ENCODE measurements around the gene ZNF385D.

ZNF385D gene

GRCh38 chr3:21738283-21738682 is 12.7 kb downstream of the ZNF385D start:
- no peaks in the 10 kb centered on the region for H3K27me3 ChIP-seq (replicated peaks; ENCODE audit: control insufficient read depth, insufficient read depth, low read length)
- TF ChIP-seq CTCF (IDR thresholded peaks at IDR 0.05; ENCODE audit: insufficient read depth, low read length, poor library complexity, severe bottlenecking): no peak
- no peaks in the 10 kb centered on the region for H3K36me3 ChIP-seq (ENCODE audit: control insufficient read depth, insufficient read depth, low read length)
- DNase-seq (ENCODE audit: extremely low read depth, insufficient read length): no peak
- no peak overlapping the region for H3K4me3 ChIP-seq (replicated peaks; ENCODE audit: low read depth, low read length)

GRCh38 chr3:21734746-21735145 is 16.3 kb downstream of the ZNF385D start:
- H3K27me3 ChIP-seq (replicated peaks; ENCODE audit: control insufficient read depth, insufficient read depth, low read length): no peaks in the 10 kb centered on the region
- TF ChIP-seq CTCF (IDR thresholded peaks at IDR 0.05; ENCODE audit: insufficient read depth, low read length, poor library complexity, severe bottlenecking): no peak
- no peak overlapping the region for H3K4me3 ChIP-seq (replicated peaks; ENCODE audit: low read depth, low read length)
- no peak for DNase-seq (ENCODE audit: extremely low read depth, insufficient read length)
- H3K36me3 ChIP-seq (ENCODE audit: control insufficient read depth, insufficient read depth, low read length): no peaks in the 10 kb centered on the region

GRCh38 chr3:21729888-21730459 is 21.0 kb downstream of the ZNF385D start:
- no peak overlapping the region for H3K4me3 ChIP-seq (replicated peaks; ENCODE audit: low read depth, low read length)
- H3K36me3 ChIP-seq (ENCODE audit: control insufficient read depth, insufficient read depth, low read length): no peaks in the 10 kb centered on the region
- no peak for TF ChIP-seq CTCF (IDR thresholded peaks at IDR 0.05; ENCODE audit: insufficient read depth, low read length, poor library complexity, severe bottlenecking)
- DNase-seq (ENCODE audit: extremely low read depth, insufficient read length): no peak
- H3K27me3 ChIP-seq (replicated peaks; ENCODE audit: control insufficient read depth, insufficient read depth, low read length): no peaks in the 10 kb centered on the region

- no peak for TF ChIP-seq CTCF (IDR thresholded peaks at IDR 0.05; ENCODE audit: insufficient read depth, low read length, poor library complexity, severe bottlenecking)
- no peaks in the 10 kb centered on the region for H3K36me3 ChIP-seq (ENCODE audit: control insufficient read depth, insufficient read depth, low read length)
- DNase-seq (ENCODE audit: extremely low read depth, insufficient read length): no peak
- no peak overlapping the region for H3K4me3 ChIP-seq (replicated peaks; ENCODE audit: low read depth, low read length)
- no peaks in the 10 kb centered on the region for H3K27me3 ChIP-seq (replicated peaks; ENCODE audit: control insufficient read depth, insufficient read depth, low read length)
Observed at GRCh38 chr3:21729331-21729730, 21.7 kb downstream of the ZNF385D start.

GRCh38 chr3:21722768-21723167 is 28.2 kb downstream of the ZNF385D start:
- no peak for TF ChIP-seq CTCF (IDR thresholded peaks at IDR 0.05; ENCODE audit: insufficient read depth, low read length, poor library complexity, severe bottlenecking)
- no peak for DNase-seq (ENCODE audit: extremely low read depth, insufficient read length)

GRCh38 chr3:21722301-21722700 is 28.7 kb downstream of the ZNF385D start:
- no peak overlapping the region for H3K4me3 ChIP-seq (replicated peaks; ENCODE audit: low read depth, low read length)
- H3K27me3 ChIP-seq (replicated peaks; ENCODE audit: control insufficient read depth, insufficient read depth, low read length): no peaks in the 10 kb centered on the region
- TF ChIP-seq CTCF (IDR thresholded peaks at IDR 0.05; ENCODE audit: insufficient read depth, low read length, poor library complexity, severe bottlenecking): no peak
- no peak for DNase-seq (ENCODE audit: extremely low read depth, insufficient read length)
- no peaks in the 10 kb centered on the region for H3K36me3 ChIP-seq (ENCODE audit: control insufficient read depth, insufficient read depth, low read length)

More at GRCh38 chr3:21722768-21723167, 28.2 kb downstream of the ZNF385D start:
- no peak overlapping the region for H3K4me3 ChIP-seq (replicated peaks; ENCODE audit: low read depth, low read length)
- H3K27me3 ChIP-seq (replicated peaks; ENCODE audit: control insufficient read depth, insufficient read depth, low read length): no peaks in the 10 kb centered on the region
- H3K36me3 ChIP-seq (ENCODE audit: control insufficient read depth, insufficient read depth, low read length): no peaks in the 10 kb centered on the region

Data from GM06990 (cell line).